Panc1 (cell line): ENCODE data around the gene ASPN. TPM values are rescaled to one million over a fixed set of nuclear protein-coding genes. Genes with fewer than 3 reads are reported as not detected.

Source experiments
- ATAC-seq: fragments of 200-7000 bp; cut with Tn5 transposase; 2 replicates; pipeline ENCODE4 v1.9.1; 2020; ENCODE audit warnings: mild to moderate bottlenecking, moderate library complexity
- BruUV-seq: library from RNA; stranded (reverse); fragments of 400-500 nt; replicated peaks from 2 replicates; lab custom pipeline; 2021; lab: Mats Ljungman, UMichigan
- CTCF ChIA-PET: fragments of 300-600 bp; sonication (Branson Sonifier 250); formaldehyde crosslinking; loops from one replicate; lab custom pipeline; 2022; ENCODE audit warnings: antibody characterized with exemption; lab: Charles Lee
- POLR2A ChIA-PET: fragments of 300-600 bp; sonication (Branson Sonifier 250); formaldehyde crosslinking; loops from one replicate; lab custom pipeline; 2022; ENCODE audit warnings: antibody characterized with exemption; lab: Charles Lee
- DNase-seq: peaks from one replicate; pipeline ENCODE4 v3.0.0-alpha.2; 2010; ENCODE audit warnings: low read depth, low spot score
- H3K27ac ChIP-seq: 2 replicates; pipeline ENCODE4 v1.5.1; 2011; ENCODE audit warnings: mild to moderate bottlenecking, low read length, inconsistent platforms
- H3K27me3 ChIP-seq: fragments of 200-500 bp; sonication (Bioruptor generic); 2 replicates; pipeline ENCODE4 v1.6.0; 2014; ENCODE audit warnings: low read length, inconsistent platforms; ENCODE audit not compliant: control insufficient read depth, insufficient read depth
- H3K36me3 ChIP-seq: fragments of 200-500 bp; sonication (Bioruptor generic); 2 replicates; pipeline ENCODE4 v1.5.1; 2014; ENCODE audit warnings: inconsistent platforms, mild to moderate bottlenecking, low read length, moderate library complexity; ENCODE audit not compliant: control insufficient read depth, insufficient read depth
- H3K4me1 ChIP-seq: 2 replicates; pipeline ENCODE4 v1.5.1; 2011; ENCODE audit warnings: inconsistent platforms, mild to moderate bottlenecking, low read length, moderate library complexity; ENCODE audit not compliant: control insufficient read depth, insufficient read depth
- H3K4me3 ChIP-seq, 2 experiments: 2 replicates each; pipeline ENCODE4 v1.5.1; 2011 to 2012; ENCODE audit warnings: low read depth in 2 of 2, low read length in 2 of 2, mild to moderate bottlenecking in 2 of 2, inconsistent platforms in 1 of 2, moderate library complexity in 1 of 2
- H3K9me3 ChIP-seq: fragments of 200-500 bp; sonication (Bioruptor generic); 2 replicates; pipeline ENCODE4 v1.5.1; 2014; ENCODE audit warnings: low read depth, mild to moderate bottlenecking, inconsistent platforms, low read length, moderate library complexity; ENCODE audit not compliant: control insufficient read depth, insufficient read depth
- POLR2AphosphoS5 ChIP-seq: IDR thresholded peaks from 2 replicates; pipeline ENCODE4 v1.6.1; 2012; ENCODE audit warnings: mild to moderate bottlenecking, low read depth, low read length, moderate library complexity
- SIN3A ChIP-seq: IDR thresholded peaks from 2 replicates; pipeline ENCODE4 v1.6.1; 2012; ENCODE audit warnings: low read depth, mild to moderate bottlenecking, low read length, moderate library complexity, borderline replicate concordance; ENCODE audit not compliant: insufficient read depth
- TCF7L2 ChIP-seq: IDR thresholded peaks from 2 replicates; pipeline ENCODE4 v1.6.1; 2011; ENCODE audit warnings: mild to moderate bottlenecking, low read depth, low read length, inconsistent platforms
- in situ Hi-C: cut with HindIII; loops from 2 replicates; pipeline ENCODE4 v1.10.0; 2016; ENCODE audit warnings: low sequenced_read_pairs, low pct_unique_long_range_greater_than_20kb
- intact Hi-C: fragments of 100-400 bp; cut with micrococcal nuclease; formaldehyde crosslinking; loops from one replicate; pipeline ENCODE4 v1.10.0; 2022; ENCODE audit not compliant: unreplicated experiment
- total RNA-seq: library from RNA; stranded (reverse); gene quantifications from one replicate; pipeline ENCODE4 v1.2.1, GENCODE V29; 2021; ENCODE audit not compliant: unreplicated experiment
- TF ChIP-seq, protein P1 (sequence below), 2 experiments: IDR thresholded peaks; 2 replicates each; pipeline ENCODE4 v1.6.1; 2011 to 2012; ENCODE audit warnings: low read depth in 2 of 2, control low read depth in 1 of 2, low read length in 1 of 2, mild to moderate bottlenecking in 1 of 2, moderate library complexity in 1 of 2; ENCODE audit not compliant: insufficient read depth in 1 of 2
- TF ChIP-seq, protein P2 (sequence below): fragments of 450-650 bp; IDR thresholded peaks from 2 replicates; pipeline ENCODE4 v1.5.1; 2017; ENCODE audit warnings: mild to moderate bottlenecking

ASPN gene
- total RNA-seq, 1 experiment from 2014 or later = not detected

DNA sequence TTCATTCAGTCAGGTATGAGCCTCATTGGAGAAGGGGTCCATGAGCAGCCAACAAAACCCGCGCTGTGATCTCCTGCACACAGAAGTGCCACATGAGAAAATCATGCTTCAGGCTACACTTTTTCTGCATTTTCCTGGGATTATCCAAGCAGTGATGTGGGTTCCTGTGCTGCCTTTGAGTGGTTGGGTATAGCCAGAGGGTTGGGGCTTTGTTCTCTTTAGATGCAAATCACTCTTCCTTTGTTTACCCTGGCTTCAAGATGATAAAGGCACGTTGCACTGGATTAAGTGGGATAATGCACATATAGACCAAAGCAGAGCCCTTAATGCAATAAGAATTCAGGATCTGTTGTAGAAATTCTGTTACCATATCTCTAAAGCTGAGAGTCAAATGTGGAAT, 34.7 kb upstream of the ASPN start:
- intact Hi-C loops = no loop called here
- no peak overlapping the region for H3K27ac ChIP-seq
- no TSS peak for BruUV-seq
- no peaks in the 10 kb centered on the region for H3K9me3 ChIP-seq
- no peaks in the 10 kb centered on the region for H3K36me3 ChIP-seq
- TF ChIP-seq, protein P1, sequence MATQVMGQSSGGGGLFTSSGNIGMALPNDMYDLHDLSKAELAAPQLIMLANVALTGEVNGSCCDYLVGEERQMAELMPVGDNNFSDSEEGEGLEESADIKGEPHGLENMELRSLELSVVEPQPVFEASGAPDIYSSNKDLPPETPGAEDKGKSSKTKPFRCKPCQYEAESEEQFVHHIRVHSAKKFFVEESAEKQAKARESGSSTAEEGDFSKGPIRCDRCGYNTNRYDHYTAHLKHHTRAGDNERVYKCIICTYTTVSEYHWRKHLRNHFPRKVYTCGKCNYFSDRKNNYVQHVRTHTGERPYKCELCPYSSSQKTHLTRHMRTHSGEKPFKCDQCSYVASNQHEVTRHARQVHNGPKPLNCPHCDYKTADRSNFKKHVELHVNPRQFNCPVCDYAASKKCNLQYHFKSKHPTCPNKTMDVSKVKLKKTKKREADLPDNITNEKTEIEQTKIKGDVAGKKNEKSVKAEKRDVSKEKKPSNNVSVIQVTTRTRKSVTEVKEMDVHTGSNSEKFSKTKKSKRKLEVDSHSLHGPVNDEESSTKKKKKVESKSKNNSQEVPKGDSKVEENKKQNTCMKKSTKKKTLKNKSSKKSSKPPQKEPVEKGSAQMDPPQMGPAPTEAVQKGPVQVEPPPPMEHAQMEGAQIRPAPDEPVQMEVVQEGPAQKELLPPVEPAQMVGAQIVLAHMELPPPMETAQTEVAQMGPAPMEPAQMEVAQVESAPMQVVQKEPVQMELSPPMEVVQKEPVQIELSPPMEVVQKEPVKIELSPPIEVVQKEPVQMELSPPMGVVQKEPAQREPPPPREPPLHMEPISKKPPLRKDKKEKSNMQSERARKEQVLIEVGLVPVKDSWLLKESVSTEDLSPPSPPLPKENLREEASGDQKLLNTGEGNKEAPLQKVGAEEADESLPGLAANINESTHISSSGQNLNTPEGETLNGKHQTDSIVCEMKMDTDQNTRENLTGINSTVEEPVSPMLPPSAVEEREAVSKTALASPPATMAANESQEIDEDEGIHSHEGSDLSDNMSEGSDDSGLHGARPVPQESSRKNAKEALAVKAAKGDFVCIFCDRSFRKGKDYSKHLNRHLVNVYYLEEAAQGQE (IDR thresholded peaks at IDR 0.05; ENCODE audit: insufficient read depth in 1 of 2, low read depth in 2 of 2, low read length in 1 of 2) = no peak
- TF ChIP-seq, protein P2, sequence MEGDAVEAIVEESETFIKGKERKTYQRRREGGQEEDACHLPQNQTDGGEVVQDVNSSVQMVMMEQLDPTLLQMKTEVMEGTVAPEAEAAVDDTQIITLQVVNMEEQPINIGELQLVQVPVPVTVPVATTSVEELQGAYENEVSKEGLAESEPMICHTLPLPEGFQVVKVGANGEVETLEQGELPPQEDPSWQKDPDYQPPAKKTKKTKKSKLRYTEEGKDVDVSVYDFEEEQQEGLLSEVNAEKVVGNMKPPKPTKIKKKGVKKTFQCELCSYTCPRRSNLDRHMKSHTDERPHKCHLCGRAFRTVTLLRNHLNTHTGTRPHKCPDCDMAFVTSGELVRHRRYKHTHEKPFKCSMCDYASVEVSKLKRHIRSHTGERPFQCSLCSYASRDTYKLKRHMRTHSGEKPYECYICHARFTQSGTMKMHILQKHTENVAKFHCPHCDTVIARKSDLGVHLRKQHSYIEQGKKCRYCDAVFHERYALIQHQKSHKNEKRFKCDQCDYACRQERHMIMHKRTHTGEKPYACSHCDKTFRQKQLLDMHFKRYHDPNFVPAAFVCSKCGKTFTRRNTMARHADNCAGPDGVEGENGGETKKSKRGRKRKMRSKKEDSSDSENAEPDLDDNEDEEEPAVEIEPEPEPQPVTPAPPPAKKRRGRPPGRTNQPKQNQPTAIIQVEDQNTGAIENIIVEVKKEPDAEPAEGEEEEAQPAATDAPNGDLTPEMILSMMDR = no peak
- TF ChIP-seq SIN3A = no peak
- no peak for TF ChIP-seq POLR2AphosphoS5
- TF ChIP-seq TCF7L2 = no peak
- CTCF ChIA-PET = no interaction called here
- ATAC-seq (no peak), DNase-seq (no peak)
- H3K4me1 ChIP-seq = no peaks in the 10 kb centered on the region
- POLR2A ChIA-PET = no interaction called here
- in situ Hi-C loops = no loop called here
- H3K27me3 ChIP-seq = no peaks in the 10 kb centered on the region
- H3K4me3 ChIP-seq = no peak overlapping the region

DNA sequence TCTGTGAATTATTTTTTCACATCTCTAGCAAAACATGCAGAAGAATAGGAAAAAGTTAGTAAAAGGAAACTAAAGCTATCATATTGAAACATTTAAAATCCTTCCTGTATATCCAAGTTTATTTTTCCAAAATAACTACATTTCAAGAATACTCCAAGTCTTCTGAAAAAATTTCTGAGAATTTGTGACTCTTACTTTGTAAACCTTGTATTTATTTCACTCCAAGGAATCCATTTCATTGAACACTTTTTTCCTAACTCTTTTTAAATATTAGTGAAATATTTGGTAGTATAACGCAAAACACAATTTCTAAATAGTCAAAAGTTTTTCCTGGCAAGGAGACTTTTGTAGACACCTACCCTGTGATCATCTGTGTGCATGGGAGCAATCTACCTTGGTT, 34.2 kb upstream of the ASPN start:
- Histone ChIP-seq H3K4me1 (no peaks in the 10 kb centered on the region), H3K4me3 (no peak overlapping the region), H3K36me3 (no peaks in the 10 kb centered on the region), H3K9me3 (no peaks in the 10 kb centered on the region), H3K27me3 (no peaks in the 10 kb centered on the region), H3K27ac (no peak overlapping the region)
- no peak for DNase-seq
- intact Hi-C loops = no loop called here
- no TSS peak for BruUV-seq
- ChIA-PET POLR2A (no interaction called here), CTCF (no interaction called here)
- in situ Hi-C loops = no loop called here
- TF ChIP-seq TCF7L2 = no peak
- TF ChIP-seq, protein P1 (IDR thresholded peaks at IDR 0.05; ENCODE audit: insufficient read depth in 1 of 2, low read depth in 2 of 2, low read length in 1 of 2) = no peak
- TF ChIP-seq POLR2AphosphoS5 = no peak
- TF ChIP-seq SIN3A = no peak
- TF ChIP-seq, protein P2 = no peak
- no peak for ATAC-seq
